ENCODE measurements around the gene PLVAP. TPM values are rescaled to one million over a fixed set of nuclear protein-coding genes. Genes with fewer than 3 reads are reported as not detected.

Gene PLVAP
- total RNA-seq, 1 experiment from 2014 or later, result not detected

GRCh38 chr19:17370026-17370587, 7.0 kb downstream of the PLVAP start:
- Histone ChIP-seq H2BK5ac (ENCODE audit: insufficient read length, low read length) (no peak overlapping the region), H3T11ph (ENCODE audit: low read length) (no peak overlapping the region), H3K79me1 (ENCODE audit: insufficient read depth, low read depth, low read length, poor library complexity, severe bottlenecking) (no peaks in the 10 kb centered on the region), H3K4ac (ENCODE audit: low read depth, low read length) (no peak overlapping the region), H4K20me1 (ENCODE audit: control insufficient read depth, insufficient read depth, insufficient read length) (no peaks in the 10 kb centered on the region), H2BK120ac (ENCODE audit: low read depth, low read length, poor library complexity, severe bottlenecking) (no peak overlapping the region), H3K4me1 (ENCODE audit: insufficient read depth, low read length) (no peaks in the 10 kb centered on the region; the same call in 1 of the 2 replicates), H3K27ac (ENCODE audit: insufficient read length, low read depth, low read length) (no peak overlapping the region), H3K23ac (ENCODE audit: insufficient read length, low read depth, low read length) (no peak overlapping the region), H2BK15ac (ENCODE audit: low read depth, low read length) (no peak overlapping the region), H3K23me2 (ENCODE audit: insufficient read length, low read depth, low read length, poor library complexity, severe bottlenecking) (no peaks in the 10 kb centered on the region), H4K5ac (ENCODE audit: insufficient read length, low read depth, low read length) (no peak overlapping the region), H3K14ac (ENCODE audit: insufficient read depth, low read length) (no peak overlapping the region), H3K27me3 (ENCODE audit: insufficient read depth, low read length) (no peaks in the 10 kb centered on the region), H3K9me3 (ENCODE audit: control insufficient read depth, low read depth, low read length) (no peaks in the 10 kb centered on the region), H2BK12ac (ENCODE audit: insufficient read length, low read depth, low read length) (no peak overlapping the region), H3K56ac (ENCODE audit: insufficient read length, low read depth, low read length) (no peak overlapping the region), H2AK5ac (ENCODE audit: insufficient read length, low read length) (no peak overlapping the region), H3K9ac (ENCODE audit: extremely low read depth, insufficient read length, low read length) (no peak overlapping the region), H2BK20ac (ENCODE audit: low read depth, low read length, poor library complexity, severe bottlenecking) (no peak overlapping the region), H2AFZ (ENCODE audit: low read length) (no peak overlapping the region), H3K79me2 (ENCODE audit: insufficient read depth, low read length) (no peaks in the 10 kb centered on the region), H4K91ac (ENCODE audit: insufficient read length, low read depth, low read length) (no peak overlapping the region), H4K8ac (replicated peaks; ENCODE audit: insufficient read length, low read depth, low read length) (no peak overlapping the region), H3K4me2 (ENCODE audit: insufficient read depth, insufficient read length, low read length) (no peak overlapping the region), H3K18ac (ENCODE audit: insufficient read length, low read depth, low read length) (no peak overlapping the region)
- no peaks in the 10 kb centered on the region for H3K36me3 Mint-ChIP-seq (ENCODE audit: insufficient read depth in 1 of 3, low read depth in 3 of 3)
- TF ChIP-seq, protein P1, sequence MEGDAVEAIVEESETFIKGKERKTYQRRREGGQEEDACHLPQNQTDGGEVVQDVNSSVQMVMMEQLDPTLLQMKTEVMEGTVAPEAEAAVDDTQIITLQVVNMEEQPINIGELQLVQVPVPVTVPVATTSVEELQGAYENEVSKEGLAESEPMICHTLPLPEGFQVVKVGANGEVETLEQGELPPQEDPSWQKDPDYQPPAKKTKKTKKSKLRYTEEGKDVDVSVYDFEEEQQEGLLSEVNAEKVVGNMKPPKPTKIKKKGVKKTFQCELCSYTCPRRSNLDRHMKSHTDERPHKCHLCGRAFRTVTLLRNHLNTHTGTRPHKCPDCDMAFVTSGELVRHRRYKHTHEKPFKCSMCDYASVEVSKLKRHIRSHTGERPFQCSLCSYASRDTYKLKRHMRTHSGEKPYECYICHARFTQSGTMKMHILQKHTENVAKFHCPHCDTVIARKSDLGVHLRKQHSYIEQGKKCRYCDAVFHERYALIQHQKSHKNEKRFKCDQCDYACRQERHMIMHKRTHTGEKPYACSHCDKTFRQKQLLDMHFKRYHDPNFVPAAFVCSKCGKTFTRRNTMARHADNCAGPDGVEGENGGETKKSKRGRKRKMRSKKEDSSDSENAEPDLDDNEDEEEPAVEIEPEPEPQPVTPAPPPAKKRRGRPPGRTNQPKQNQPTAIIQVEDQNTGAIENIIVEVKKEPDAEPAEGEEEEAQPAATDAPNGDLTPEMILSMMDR (conservative IDR thresholded peaks at IDR 0.05), result no peak
- DNase-seq, result no peak
- no CpG with 5 or more reads among the region's 8 CpGs for WGBS (ENCODE audit: extremely low coverage, insufficient read length, low lambda C conversion rate)
- no peak overlapping the region; a peak in 1 of 7 replicates for H3K27ac Mint-ChIP-seq
- H3K27me3 Mint-ChIP-seq (ENCODE audit: low read depth), result peaks cover 4% of the 10 kb centered on the region
- H3K4me1 Mint-ChIP-seq, result peaks cover 0 to 4% of the 10 kb centered on the region in 2 experiments; a peak in 1 of 4 replicates
- no peaks in the 10 kb centered on the region for H3K9me3 Mint-ChIP-seq
- no peak overlapping the region for H3K4me3 Mint-ChIP-seq
